Stimulated activated CD8-positive, alpha-beta memory T cell treated with anti-CD3 and anti-CD28 coated beads, Interleukin-15, amount 100 ng/mL, for 24 hours (primary cell): ENCODE data around the gene ZWILCH.
"Not testable (repeated sequence)": the region's sequence is repeated elsewhere in the genome, so short reads cannot be mapped to it uniquely, and the experiment has no call there.

ENCODE experiments used
- DNase-seq: peaks from one replicate; pipeline ENCODE4 v3.0.0-alpha.2; 2020; ENCODE audit warnings: low read depth

The ZWILCH gene

DNA sequence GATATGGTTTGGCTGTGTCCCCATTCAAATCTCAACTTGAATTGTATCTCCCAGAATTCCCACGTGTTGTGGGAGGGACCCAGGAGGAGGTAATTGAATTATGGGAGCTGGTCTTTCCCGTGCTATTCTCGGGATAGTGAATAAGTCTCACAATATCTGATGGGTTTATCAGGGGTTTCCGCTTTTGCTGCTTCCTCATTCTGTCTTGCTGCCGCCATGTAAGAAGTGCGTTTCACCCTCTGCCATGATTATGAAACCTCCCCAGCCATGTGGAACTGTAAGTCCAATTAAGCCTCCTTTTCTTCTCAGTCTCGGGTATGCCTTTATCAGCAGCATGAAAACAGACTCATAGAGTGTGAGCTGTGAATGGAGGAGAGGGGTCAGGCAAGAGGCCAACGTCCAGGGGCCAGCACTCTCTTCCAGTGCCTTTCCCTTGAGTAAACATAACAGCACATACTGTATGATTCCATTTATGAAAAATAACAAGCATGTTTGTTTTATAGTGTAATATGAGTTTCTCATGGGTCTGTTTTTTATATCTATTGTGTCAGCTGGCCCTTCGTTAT lies 76.9 kb downstream of the ZWILCH start:
- no peak for DNase-seq

DNA sequence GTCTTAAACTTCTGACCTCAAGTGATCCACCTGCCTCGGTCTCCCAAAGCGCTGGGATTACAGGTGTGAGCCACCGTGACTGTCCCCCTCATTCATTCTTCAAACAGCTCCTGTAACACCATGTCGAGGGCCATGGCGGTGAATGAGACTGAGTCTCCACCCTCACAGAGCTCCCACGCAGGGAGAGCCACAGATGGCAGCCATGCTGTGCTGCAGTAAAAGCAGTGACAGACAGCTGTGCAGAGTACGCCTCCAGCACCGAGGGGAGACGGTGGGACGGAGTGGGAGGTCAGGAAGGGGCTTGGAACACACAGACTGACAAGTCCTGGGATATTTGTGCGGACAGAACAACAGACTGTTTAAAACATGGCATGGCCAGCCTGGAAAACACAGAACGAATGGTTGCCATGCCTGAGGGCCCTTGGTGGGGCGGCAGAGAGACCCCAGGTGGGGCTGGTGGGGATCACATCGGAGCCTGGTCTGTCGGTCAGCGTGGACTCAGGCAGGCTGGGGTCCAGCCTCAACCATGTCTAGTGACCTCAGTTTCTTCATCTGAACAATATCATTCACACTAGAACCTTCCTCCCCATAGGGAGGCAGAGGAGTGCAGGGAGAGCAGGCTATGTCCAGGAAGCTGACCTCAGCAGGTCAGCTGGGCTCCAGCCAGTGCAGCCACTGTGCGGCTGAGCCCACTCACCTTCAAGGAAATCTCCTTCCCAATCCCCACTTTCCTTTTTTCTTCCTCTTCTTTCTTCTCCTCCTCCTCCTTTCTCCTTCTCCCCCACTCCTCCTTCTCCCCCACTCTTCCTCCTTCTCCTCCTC lies 81.2 kb downstream of the ZWILCH start:
- DNase-seq, result no peak

GRCh38 chr15:66587020-66587419 lies 81.9 kb downstream of the ZWILCH start:
- DNase-seq, result no peak

GRCh38 chr15:66587749-66588148 lies 82.6 kb downstream of the ZWILCH start:
- DNase-seq, result no peak

- no peak for DNase-seq
Observed at GRCh38 chr15:66588537-66588936, 83.4 kb downstream of the ZWILCH start.

GRCh38 chr15:66588971-66589370 lies 83.8 kb downstream of the ZWILCH start:
- DNase-seq, result no peak

- DNase-seq, result not testable (repeated sequence)
Observed at GRCh38 chr15:66589429-66589828, 84.3 kb downstream of the ZWILCH start.

DNA sequence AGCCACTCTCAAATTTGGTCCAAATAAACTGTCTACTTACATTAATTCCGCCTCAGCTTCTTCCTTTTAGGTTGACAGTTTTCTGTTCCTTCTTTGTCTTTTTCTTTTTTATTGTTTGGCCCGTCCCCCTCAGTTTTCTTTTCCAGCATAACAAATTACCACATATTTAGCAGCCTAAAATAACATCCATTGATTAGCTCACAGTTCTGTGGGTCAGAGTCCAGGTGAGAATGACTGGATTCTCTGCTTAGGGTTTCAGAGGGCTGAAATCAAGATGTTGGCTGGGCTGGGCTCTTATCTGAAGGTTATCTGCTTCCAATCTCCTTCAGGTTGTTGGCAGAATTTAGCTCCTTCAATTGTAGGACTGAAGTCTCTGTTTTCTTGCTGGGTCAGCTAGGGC lies 85.3 kb downstream of the ZWILCH start:
- no peak for DNase-seq

- no peak for DNase-seq
Observed at GRCh38 chr15:66591322-66591862, 86.3 kb downstream of the ZWILCH start.

DNA sequence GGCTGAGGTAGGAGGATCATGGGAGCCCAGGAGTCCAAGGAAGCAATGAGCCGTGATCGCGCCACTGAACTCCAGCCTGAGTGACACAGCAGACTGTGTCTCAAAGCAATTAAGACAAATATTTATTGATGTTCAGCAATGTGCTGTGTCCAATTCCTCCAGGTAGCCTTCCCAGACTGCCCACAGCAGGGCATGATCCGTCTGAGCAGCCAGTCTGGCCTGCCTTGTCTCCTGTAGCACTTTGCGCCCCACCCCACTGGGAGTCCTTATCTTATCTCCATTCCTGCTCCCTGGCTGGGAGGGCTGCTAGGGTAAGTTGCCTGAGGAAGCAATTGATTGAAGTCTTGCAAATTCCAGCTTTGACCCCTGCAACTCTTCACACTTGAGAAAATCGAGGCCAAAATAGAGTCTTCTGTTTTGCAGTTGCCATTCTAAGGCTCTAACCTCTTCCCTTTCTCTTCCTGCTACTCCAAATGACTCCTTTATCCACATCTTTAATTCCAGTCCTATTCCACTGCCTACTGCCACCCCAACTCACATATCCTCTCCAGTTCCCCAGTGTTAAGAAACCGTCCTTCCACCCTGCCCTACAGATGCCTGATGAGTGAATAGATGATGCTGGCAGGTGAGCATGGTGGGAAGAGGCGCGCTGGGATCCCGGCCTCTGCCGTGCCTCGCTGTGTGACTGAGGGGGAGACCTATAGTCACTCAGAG lies 87.5 kb downstream of the ZWILCH start:
- no peak for DNase-seq

GRCh38 chr15:66593219-66593780 lies 88.2 kb downstream of the ZWILCH start:
- no peak for DNase-seq

GRCh38 chr15:66594344-66594743 lies 89.2 kb downstream of the ZWILCH start:
- no peak for DNase-seq

DNA sequence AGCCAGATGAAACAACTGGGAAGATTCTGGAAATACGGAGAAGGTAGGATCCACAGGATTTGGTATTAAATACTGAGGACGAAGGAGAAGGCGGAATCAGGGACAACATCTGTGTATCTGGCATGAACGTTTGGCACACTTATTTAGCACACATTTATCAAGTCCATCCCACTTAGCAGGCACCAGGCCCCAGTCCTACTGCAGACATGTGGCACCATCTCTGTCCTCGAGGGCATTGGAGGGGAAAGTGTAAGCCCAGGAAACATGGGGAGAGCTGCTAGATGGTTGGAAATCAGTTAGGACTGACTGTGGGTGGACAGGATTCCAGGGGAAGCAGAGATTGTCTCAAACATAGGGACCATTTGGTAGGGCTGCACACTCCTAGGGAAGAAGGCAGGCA lies 89.7 kb downstream of the ZWILCH start:
- DNase-seq, result no peak

DNA sequence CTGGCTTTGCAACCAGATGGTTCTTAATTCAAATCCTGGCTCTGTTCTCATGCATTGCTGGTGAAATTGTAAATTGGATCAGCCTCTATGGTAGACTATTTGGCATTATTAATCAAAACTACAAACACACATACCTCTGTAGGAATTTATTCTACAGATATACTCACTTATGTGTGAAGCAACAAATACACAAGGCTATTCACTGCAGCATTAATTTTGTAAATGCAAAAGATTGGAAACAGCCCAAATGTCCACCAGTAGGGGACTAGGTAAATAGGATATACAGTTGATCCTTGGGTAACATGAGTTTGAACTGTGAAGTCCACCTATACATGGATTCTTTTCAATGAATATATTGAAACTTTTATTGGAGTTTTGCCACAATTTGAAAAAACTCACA lies 90.2 kb downstream of the ZWILCH start:
- no peak for DNase-seq

- no peak for DNase-seq
Observed at GRCh38 chr15:66595931-66596545, 90.9 kb downstream of the ZWILCH start.

DNA sequence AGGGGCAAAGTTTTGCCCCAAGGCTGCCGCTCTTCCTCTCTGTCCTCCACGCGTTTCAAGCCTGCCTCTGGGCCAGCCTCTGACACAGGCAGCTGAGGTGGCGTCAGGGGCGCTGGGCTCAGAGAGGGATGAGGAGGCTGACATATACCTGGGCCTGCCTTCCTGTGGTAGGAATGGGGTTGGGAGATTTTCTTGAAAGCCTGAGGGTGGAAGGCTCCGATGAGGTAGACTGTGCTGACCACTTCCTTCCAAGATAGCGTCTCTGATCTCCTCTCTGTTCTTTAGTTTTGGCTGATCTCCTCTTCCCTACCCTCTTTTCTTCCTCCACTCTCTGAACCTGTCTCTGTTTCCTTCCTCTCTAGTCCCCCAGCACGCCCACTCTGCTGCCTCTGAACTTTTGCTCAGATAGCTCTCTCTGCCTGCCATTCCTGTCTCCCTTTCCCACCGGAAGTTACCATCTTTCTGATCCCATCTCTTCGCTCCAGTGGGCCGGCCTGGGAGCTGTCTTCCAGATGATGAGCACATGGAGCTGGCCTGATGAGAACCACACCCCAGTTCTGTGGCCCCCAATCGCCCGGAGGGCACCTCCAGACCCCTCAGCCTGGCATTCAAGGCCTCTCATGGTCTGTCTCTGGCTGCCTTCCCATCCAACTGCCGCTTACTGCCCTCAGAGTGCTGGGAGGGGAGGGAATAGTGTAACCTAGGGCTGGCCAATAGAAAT lies 93.1 kb downstream of the ZWILCH start:
- DNase-seq, result no peak
